Measurements from ENCODE around the gene LRP8.

Gene LRP8

DNA sequence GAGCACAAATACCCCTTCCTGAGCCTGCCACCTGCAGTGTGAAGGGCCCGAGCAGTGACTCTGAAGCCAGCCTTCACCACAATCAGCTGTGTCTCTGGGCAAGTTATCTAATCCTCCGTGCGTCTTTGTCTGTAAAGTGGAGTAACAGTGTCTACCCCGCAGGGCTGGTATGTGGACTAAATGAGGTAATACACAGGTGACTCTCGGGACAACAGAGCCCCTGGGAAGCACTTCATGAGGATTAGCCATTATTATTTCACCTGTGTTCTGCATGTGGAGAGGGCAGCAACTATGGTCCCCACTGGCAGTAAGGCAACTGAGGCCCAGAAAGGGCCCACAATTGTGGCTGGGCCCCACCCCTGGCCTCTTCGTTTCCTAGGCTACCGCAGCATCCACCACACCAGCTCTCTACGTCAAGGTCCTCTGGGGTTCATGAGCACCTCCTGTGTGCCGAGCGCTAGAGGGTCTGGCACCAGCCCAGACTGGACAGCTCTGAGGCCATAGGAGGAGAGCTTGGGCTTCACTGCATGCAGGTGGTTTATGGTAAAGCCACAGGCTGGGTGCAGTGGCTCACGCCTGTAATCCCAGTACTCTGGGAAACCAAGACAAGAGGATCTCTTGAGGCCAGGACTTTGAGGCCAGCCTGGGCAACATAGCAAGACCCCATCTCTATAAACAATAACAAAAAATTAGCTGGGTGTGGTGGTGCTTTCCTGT, 41.3 kb upstream of the LRP8 start:
- Histone ChIP-seq H3K36me3 (ENCODE audit: control insufficient read depth, insufficient read depth, low read length) (no peaks in the 10 kb centered on the region), H3K9me3 (ENCODE audit: control insufficient read depth, low read length) (no peaks in the 10 kb centered on the region), H3K27ac (ENCODE audit: low read depth, low read length, severe bottlenecking) (no peak overlapping the region), H3K4me1 (ENCODE audit: control insufficient read depth, insufficient read depth, low read length, poor library complexity, severe bottlenecking) (no peaks in the 10 kb centered on the region), H3K4me3 (ENCODE audit: extremely low read depth, insufficient read depth, low read length, poor library complexity, severe bottlenecking) (no peak overlapping the region)
- WGBS, 2 experiments (ENCODE audit: insufficient coverage in 2 of 2): 90 to 97% methylated on average over 4 to 9 of the region's 11 CpGs

DNA sequence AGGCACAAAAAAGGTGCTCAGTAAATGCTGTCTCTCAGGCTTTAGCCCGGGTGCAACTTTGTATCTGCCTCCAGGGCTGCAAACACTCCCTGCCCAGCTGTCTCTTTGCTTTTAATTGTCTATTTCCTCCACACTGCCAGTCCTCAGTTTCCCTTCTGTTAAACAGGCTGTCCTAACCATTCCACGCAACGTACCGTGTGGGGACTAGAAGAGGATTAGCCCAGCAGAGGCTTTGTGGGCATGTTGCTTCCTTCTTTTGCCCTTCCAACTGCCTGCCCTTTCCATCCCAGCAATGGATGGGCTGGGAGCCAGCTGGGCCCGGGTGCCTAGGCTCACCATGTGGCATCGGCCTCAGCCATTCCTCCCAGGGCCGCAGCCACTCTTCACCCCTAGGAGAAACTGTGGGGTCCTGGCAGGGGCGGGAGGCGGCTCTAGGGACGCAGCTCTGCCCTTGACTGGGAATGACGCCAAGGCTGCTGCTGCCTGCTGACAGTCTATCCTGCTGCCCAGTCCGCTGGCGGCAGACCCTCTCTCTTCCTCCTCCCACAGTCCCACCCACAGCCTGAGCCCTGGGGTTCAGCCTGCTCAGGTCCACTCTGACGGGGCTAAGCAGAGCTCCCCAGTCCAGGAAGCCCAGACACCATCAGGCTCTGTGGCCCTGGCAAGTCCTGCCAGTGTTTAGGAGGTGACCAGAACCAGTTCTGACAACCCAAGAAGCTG, 40.6 kb upstream of the LRP8 start:
- Histone ChIP-seq H3K27ac (ENCODE audit: low read depth, low read length, severe bottlenecking) (no peak overlapping the region), H3K4me3 (ENCODE audit: extremely low read depth, insufficient read depth, low read length, poor library complexity, severe bottlenecking) (no peak overlapping the region), H3K9me3 (ENCODE audit: control insufficient read depth, low read length) (no peaks in the 10 kb centered on the region), H3K4me1 (ENCODE audit: control insufficient read depth, insufficient read depth, low read length, poor library complexity, severe bottlenecking) (no peaks in the 10 kb centered on the region), H3K36me3 (ENCODE audit: control insufficient read depth, insufficient read depth, low read length) (no peaks in the 10 kb centered on the region)
- 89 to 97% methylated on average over 14 of the region's 14 CpGs for WGBS, 2 experiments (ENCODE audit: insufficient coverage in 2 of 2)

GRCh38 chr1:53367503-53368313, 39.8 kb upstream of the LRP8 start:
- no peaks in the 10 kb centered on the region for H3K36me3 ChIP-seq (ENCODE audit: control insufficient read depth, insufficient read depth, low read length)
- WGBS, 2 experiments (ENCODE audit: insufficient coverage in 2 of 2): 83 to 94% methylated on average over 4 to 7 of the region's 7 CpGs
- no peak overlapping the region for H3K4me3 ChIP-seq (ENCODE audit: extremely low read depth, insufficient read depth, low read length, poor library complexity, severe bottlenecking)
- H3K9me3 ChIP-seq (ENCODE audit: control insufficient read depth, low read length): no peaks in the 10 kb centered on the region
- no peak overlapping the region for H3K27ac ChIP-seq (ENCODE audit: low read depth, low read length, severe bottlenecking)
- H3K4me1 ChIP-seq (ENCODE audit: control insufficient read depth, insufficient read depth, low read length, poor library complexity, severe bottlenecking): no peaks in the 10 kb centered on the region

- WGBS, 2 experiments (ENCODE audit: insufficient coverage in 2 of 2): 91 to 96% methylated on average over 11 to 12 of the region's 12 CpGs
- Histone ChIP-seq H3K4me1 (ENCODE audit: control insufficient read depth, insufficient read depth, low read length, poor library complexity, severe bottlenecking) (no peaks in the 10 kb centered on the region), H3K27ac (ENCODE audit: low read depth, low read length, severe bottlenecking) (no peak overlapping the region), H3K9me3 (ENCODE audit: control insufficient read depth, low read length) (no peaks in the 10 kb centered on the region), H3K4me3 (ENCODE audit: extremely low read depth, insufficient read depth, low read length, poor library complexity, severe bottlenecking) (no peak overlapping the region), H3K36me3 (ENCODE audit: control insufficient read depth, insufficient read depth, low read length) (no peaks in the 10 kb centered on the region)
Measured at GRCh38 chr1:53366901-53367502, 39.1 kb upstream of the LRP8 start.

DNA sequence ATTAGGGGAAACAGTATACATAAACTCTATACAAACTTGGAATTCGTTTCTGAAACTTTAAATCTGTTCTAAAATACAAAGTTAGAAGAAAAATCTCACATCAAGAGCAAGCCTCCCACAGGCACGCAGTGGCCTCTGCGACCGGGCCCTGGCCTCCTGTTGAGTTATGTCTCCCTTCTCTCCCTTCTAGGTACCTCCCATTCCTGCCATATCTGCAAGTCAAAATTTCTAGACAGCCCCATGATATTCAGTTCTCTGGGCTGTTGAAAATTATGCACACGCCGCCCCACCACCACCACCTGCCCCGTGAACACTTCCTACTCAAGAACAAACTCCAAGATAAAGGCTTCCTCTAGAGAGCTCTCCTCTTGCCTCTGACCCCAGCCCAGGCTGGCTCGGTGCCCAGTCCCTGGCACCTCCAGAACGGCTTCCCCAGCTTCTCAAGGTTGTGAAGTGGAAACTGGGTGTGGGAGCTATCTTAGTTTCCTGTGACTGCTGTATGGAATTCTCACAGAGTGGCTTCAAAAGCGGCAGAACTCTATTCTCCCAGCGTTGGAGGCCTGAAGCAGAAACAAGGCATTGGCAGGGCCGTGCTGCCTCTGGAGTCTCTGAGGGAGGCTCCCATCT, 37.7 kb upstream of the LRP8 start:
- H3K27ac ChIP-seq (ENCODE audit: low read depth, low read length, severe bottlenecking): no peak overlapping the region
- H3K4me1 ChIP-seq (ENCODE audit: control insufficient read depth, insufficient read depth, low read length, poor library complexity, severe bottlenecking): no peaks in the 10 kb centered on the region
- no peaks in the 10 kb centered on the region for H3K9me3 ChIP-seq (ENCODE audit: control insufficient read depth, low read length)
- H3K4me3 ChIP-seq (ENCODE audit: extremely low read depth, insufficient read depth, low read length, poor library complexity, severe bottlenecking): no peak overlapping the region
- H3K36me3 ChIP-seq (ENCODE audit: control insufficient read depth, insufficient read depth, low read length): no peaks in the 10 kb centered on the region
- WGBS, 2 experiments (ENCODE audit: insufficient coverage in 2 of 2): 84 to 92% methylated on average over 4 to 9 of the region's 12 CpGs

GRCh38 chr1:53362851-53363642, 35.2 kb upstream of the LRP8 start:
- Histone ChIP-seq H3K9me3 (ENCODE audit: control insufficient read depth, low read length) (no peaks in the 10 kb centered on the region), H3K27ac (ENCODE audit: low read depth, low read length, severe bottlenecking) (no peak overlapping the region), H3K4me3 (ENCODE audit: extremely low read depth, insufficient read depth, low read length, poor library complexity, severe bottlenecking) (no peak overlapping the region), H3K4me1 (ENCODE audit: control insufficient read depth, insufficient read depth, low read length, poor library complexity, severe bottlenecking) (no peaks in the 10 kb centered on the region), H3K36me3 (ENCODE audit: control insufficient read depth, insufficient read depth, low read length) (no peaks in the 10 kb centered on the region)
- 92 to 93% methylated on average over 5 to 8 of the region's 9 CpGs for WGBS, 2 experiments (ENCODE audit: insufficient coverage in 2 of 2)

DNA sequence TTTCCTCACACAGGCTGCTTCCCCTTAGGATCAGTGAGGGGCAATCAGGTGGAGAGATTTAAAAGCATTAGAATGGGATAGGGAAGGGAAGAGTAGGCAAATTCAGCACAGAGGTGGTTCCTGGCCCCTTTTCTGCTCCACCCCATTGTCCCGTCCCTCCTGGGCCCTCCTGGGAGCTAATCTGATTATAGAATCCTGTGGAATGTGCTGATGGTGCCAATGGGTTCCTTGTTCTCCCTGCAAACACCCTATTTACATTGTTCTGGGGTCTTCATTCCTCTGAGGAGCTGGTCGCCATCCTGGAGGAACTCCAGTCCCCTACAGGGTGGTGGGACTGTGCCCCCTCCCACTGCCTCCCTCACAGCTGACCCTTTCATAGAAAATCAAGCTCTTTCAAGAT, 34.4 kb upstream of the LRP8 start:
- H3K27ac ChIP-seq (ENCODE audit: low read depth, low read length, severe bottlenecking): no peak overlapping the region
- 75 to 81% methylated on average over 1 to 2 of the region's 2 CpGs for WGBS, 2 experiments (ENCODE audit: insufficient coverage in 2 of 2)
- H3K36me3 ChIP-seq (ENCODE audit: control insufficient read depth, insufficient read depth, low read length): no peaks in the 10 kb centered on the region
- no peaks in the 10 kb centered on the region for H3K9me3 ChIP-seq (ENCODE audit: control insufficient read depth, low read length)
- H3K4me1 ChIP-seq (ENCODE audit: control insufficient read depth, insufficient read depth, low read length, poor library complexity, severe bottlenecking): no peaks in the 10 kb centered on the region
- H3K4me3 ChIP-seq (ENCODE audit: extremely low read depth, insufficient read depth, low read length, poor library complexity, severe bottlenecking): no peak overlapping the region

DNA sequence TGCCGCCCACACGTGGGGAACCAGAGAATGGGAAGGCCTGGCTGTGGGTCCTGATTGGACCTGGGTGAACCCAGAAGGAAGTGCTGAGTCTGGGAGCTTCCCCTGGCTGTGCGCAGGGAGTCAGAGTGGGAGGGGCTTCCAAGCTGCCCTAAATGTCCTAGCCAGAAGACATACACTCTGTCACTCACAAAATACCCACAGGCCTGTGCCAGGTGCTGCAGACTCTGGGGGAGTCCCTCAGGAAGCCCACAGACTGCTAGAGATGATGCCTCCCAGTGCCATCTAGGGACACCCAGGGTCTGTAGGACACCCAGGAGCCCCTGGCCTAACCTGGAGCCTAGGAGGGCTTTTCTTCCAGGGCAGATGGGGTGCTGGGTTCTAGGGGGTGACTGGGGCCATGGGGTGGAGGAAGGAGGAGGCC, 33.7 kb upstream of the LRP8 start:
- no peak overlapping the region for H3K27ac ChIP-seq (ENCODE audit: low read depth, low read length, severe bottlenecking)
- WGBS, 2 experiments (ENCODE audit: insufficient coverage in 2 of 2): 92 to 93% methylated on average over 2 of the region's 3 CpGs
- no peak overlapping the region for H3K4me3 ChIP-seq (ENCODE audit: extremely low read depth, insufficient read depth, low read length, poor library complexity, severe bottlenecking)
- no peaks in the 10 kb centered on the region for H3K4me1 ChIP-seq (ENCODE audit: control insufficient read depth, insufficient read depth, low read length, poor library complexity, severe bottlenecking)
- H3K9me3 ChIP-seq (ENCODE audit: control insufficient read depth, low read length): no peaks in the 10 kb centered on the region
- H3K36me3 ChIP-seq (ENCODE audit: control insufficient read depth, insufficient read depth, low read length): no peaks in the 10 kb centered on the region

DNA sequence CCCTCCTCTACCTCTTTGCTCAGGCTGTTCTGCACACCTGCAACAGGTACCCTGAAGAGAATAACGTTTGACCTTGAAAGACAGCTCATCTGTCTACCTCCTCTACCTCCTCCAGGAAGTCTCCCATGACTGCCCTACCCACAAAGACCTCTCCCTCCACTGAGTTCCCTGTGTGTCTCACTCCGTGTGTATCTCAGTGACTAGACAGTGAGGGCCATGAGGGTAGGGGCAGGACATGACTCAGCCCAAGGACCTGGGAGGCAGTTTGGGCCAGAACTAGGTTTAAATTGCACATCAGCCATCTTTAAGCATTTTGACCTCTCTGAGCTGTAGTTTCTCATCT, 32.0 kb upstream of the LRP8 start:
- 82 to 84% methylated on average over 1 to 2 of the region's 2 CpGs for WGBS, 2 experiments (ENCODE audit: insufficient coverage in 2 of 2)
- no peaks in the 10 kb centered on the region for H3K36me3 ChIP-seq (ENCODE audit: control insufficient read depth, insufficient read depth, low read length)
- H3K4me3 ChIP-seq (ENCODE audit: extremely low read depth, insufficient read depth, low read length, poor library complexity, severe bottlenecking): no peak overlapping the region
- H3K9me3 ChIP-seq (ENCODE audit: control insufficient read depth, low read length): no peaks in the 10 kb centered on the region
- H3K27ac ChIP-seq (ENCODE audit: low read depth, low read length, severe bottlenecking): no peak overlapping the region
- H3K4me1 ChIP-seq (ENCODE audit: control insufficient read depth, insufficient read depth, low read length, poor library complexity, severe bottlenecking): no peaks in the 10 kb centered on the region

Data from mesodermal cell (in vitro differentiated cells).